PC-3 (cell line): ENCODE results near the gene MVK. TPM values are rescaled to one million over a fixed set of nuclear protein-coding genes. Genes with fewer than 3 reads are reported as not detected.
A peak's percentile ranks its signal among the peaks of the same experiment; 100 is the strongest.

ENCODE experiments used
- ATAC-seq: fragments of 200-7000 bp; cut with Tn5 transposase; 2 replicates; pipeline ENCODE4 v1.9.1; 2020; ENCODE audit warnings: mild to moderate bottlenecking, moderate library complexity
- BruUV-seq: library from RNA; stranded (reverse); fragments of 400-500 nt; replicated peaks from 2 replicates; lab custom pipeline; 2021; lab: Mats Ljungman, UMichigan
- CTCF ChIA-PET: fragments of 300-600 bp; sonication (Branson Sonifier 250); formaldehyde crosslinking; loops from one replicate; lab custom pipeline; 2022; ENCODE audit warnings: antibody characterized with exemption; lab: Charles Lee
- POLR2A ChIA-PET: fragments of 300-600 bp; sonication (Branson Sonifier 250); formaldehyde crosslinking; loops from one replicate; lab custom pipeline; 2022; ENCODE audit warnings: antibody characterized with exemption; ENCODE audit not compliant: unreplicated experiment; lab: Charles Lee
- DNase-seq: peaks from one replicate; pipeline ENCODE4 v3.0.0-alpha.2; 2015
- H2AFZ ChIP-seq: fragments of 300-600 bp; sonication (generic); 2 replicates; pipeline ENCODE4 v1.6.0; 2016; ENCODE audit warnings: antibody characterized with exemption, low read length
- H3F3A ChIP-seq: fragments of 300-600 bp; sonication (generic); one replicate; pipeline ENCODE4 v1.6.0; 2017; ENCODE audit warnings: antibody characterized with exemption, low read length, control low read depth, mild to moderate bottlenecking; ENCODE audit not compliant: unreplicated experiment
- H3K27ac ChIP-seq: fragments of 300-600 bp; sonication (generic); 2 replicates; pipeline ENCODE4 v1.5.1; 2016; ENCODE audit warnings: mild to moderate bottlenecking, low read length
- H3K27me3 ChIP-seq: fragments of 300-600 bp; sonication (generic); 2 replicates; pipeline ENCODE4 v1.6.1; 2016; ENCODE audit warnings: low read length, mixed read lengths
- H3K36me3 ChIP-seq: fragments of 300-600 bp; sonication (generic); 2 replicates; pipeline ENCODE4 v1.6.1; 2016; ENCODE audit warnings: low read depth, mixed run types, low read length, mixed read lengths
- H3K4me1 ChIP-seq: fragments of 300-600 bp; sonication (generic); 2 replicates; pipeline ENCODE4 v1.5.1; 2016; ENCODE audit warnings: low read length; ENCODE audit not compliant: insufficient read depth
- H3K4me2 ChIP-seq: fragments of 300-600 bp; sonication (generic); 2 replicates; pipeline ENCODE4 v1.6.0; 2016; ENCODE audit warnings: low read length
- H3K4me3 ChIP-seq: fragments of 300-600 bp; sonication (generic); 2 replicates; pipeline ENCODE4 v1.5.1; 2016; ENCODE audit warnings: mild to moderate bottlenecking, low read length, mixed read lengths
- H3K79me2 ChIP-seq: fragments of 300-600 bp; sonication (generic); 2 replicates; pipeline ENCODE4 v1.6.1; 2017; ENCODE audit warnings: low read length, mixed read lengths
- H3K9ac ChIP-seq: fragments of 300-600 bp; sonication (generic); 2 replicates; pipeline ENCODE4 v1.6.0; 2016; ENCODE audit warnings: mild to moderate bottlenecking, low read length
- H3K9me2 ChIP-seq: fragments of 300-600 bp; sonication (generic); replicated peaks from 2 replicates; pipeline ENCODE4 v1.6.1; 2016; ENCODE audit warnings: mixed run types, low read length, mixed read lengths
- H3K9me3 ChIP-seq: fragments of 300-600 bp; sonication (generic); 2 replicates; pipeline ENCODE4 v1.6.1; 2016; ENCODE audit warnings: low read length, mixed read lengths
- H4K20me1 ChIP-seq: fragments of 300-600 bp; sonication (generic); 2 replicates; pipeline ENCODE4 v1.6.1; 2016; ENCODE audit warnings: low read length, mixed read lengths
- EZH2 ChIP-seq: fragments of 300-600 bp; sonication (generic); IDR thresholded peaks from one replicate; pipeline ENCODE4 v1.6.1; 2017; ENCODE audit warnings: antibody characterized with exemption, mild to moderate bottlenecking, low read length; ENCODE audit not compliant: unreplicated experiment
- EZH2phosphoT487 ChIP-seq: fragments of 300-600 bp; sonication (generic); IDR thresholded peaks from 2 replicates; pipeline ENCODE4 v1.6.1; 2018; ENCODE audit warnings: mild to moderate bottlenecking, antibody characterized with exemption, low read length, borderline replicate concordance
- intact Hi-C: fragments of 100-400 bp; cut with micrococcal nuclease; formaldehyde crosslinking; loops from 2 replicates; pipeline ENCODE4 v1.9.0; 2023
- total RNA-seq: library from RNA; depleted of rRNA; stranded (reverse); fragments of >200 nt; gene quantifications from 2 replicates; pipeline ENCODE4 v1.2.3, GENCODE V29; 2014
- TF ChIP-seq, protein P1 (sequence below): fragments of 300-600 bp; sonication (generic); conservative IDR thresholded peaks from 2 replicates; pipeline ENCODE4 v1.5.1; 2017; ENCODE audit warnings: antibody characterized with exemption, low read depth, mild to moderate bottlenecking, low read length

Gene MVK
- total RNA-seq, 1 experiment from 2014 or later, result 47.8 TPM

DNA sequence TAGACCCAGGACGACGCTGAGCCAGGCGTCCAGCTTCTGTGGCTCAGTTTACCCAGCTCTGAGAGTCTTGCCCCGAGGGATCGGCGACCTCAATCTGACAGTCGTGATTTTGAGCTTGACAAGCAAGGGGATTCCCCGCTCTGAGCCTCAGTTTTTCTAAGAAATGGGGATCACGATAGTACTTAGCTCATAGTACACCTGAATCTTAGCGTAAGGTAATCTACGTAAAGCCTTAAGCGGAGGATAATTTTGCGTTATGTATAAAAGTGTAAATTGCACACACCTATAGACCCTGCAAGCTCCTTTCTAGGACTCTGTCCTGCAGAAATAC is 285 bp downstream of the MVK start:
- intact Hi-C loops, result loop anchor here (1.0 to 2.0 kb wide), 3 partner anchors 55 to 139 kb away; partner anchors contain the start of gene FAM222A
- Histone ChIP-seq H3K9me3 (no peaks in the 10 kb centered on the region), H3K79me2 (peaks cover 18% of the 10 kb centered on the region), H3K4me3 (peak overlapping the region; percentile 81), H3K4me1 (peaks cover 16% of the 10 kb centered on the region), H3K36me3 (peaks cover 24% of the 10 kb centered on the region), H3F3A (no peaks in the 10 kb centered on the region), H3K27ac (no peak overlapping the region), H3K4me2 (peak overlapping the region; percentile 93), H4K20me1 (no peaks in the 10 kb centered on the region), H3K9me2 (no peaks in the 10 kb centered on the region), H3K27me3 (no peaks in the 10 kb centered on the region), H3K9ac (peak overlapping the region; percentile 77), H2AFZ (peak overlapping the region; percentile 70)
- ChIA-PET CTCF (interaction anchor here (0.6 to 1.2 kb wide), 6 partner anchors 19 to 201 kb away, joined by 3 to 10 read pairs (median 6); no protein-coding TSS in a partner anchor), POLR2A (interaction anchor here (0.5 to 0.7 kb wide), 5 partner anchors 22 to 265 kb away, joined by 3 to 4 read pairs (median 3); no protein-coding TSS in a partner anchor)
- BruUV-seq, result no TSS peak
- TF ChIP-seq EZH2phosphoT487 (no peak), EZH2 (no peak)
- ATAC-seq (no peak; the same call in 1 of the 2 replicates), DNase-seq (no peak)

DNA sequence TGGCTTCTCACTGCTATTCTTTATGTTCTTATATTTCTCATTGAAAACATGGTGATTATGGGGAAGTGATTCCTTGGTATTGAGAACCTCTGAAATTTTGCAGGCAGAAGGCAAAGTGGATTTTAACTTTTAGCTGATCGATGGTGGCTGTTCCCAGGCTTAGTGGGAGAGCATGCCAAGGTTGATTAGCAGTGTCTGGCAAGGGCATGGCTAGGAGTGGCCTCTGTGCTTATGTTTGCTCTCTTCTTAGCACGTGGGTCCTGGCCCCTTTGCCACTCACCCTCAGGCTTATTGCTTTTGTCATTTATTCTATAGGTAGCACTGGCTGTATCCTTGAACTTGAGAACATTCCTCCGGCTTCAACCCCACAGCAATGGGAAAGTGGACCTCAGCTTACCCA is 2.1 kb downstream of the MVK start:
- H3K4me1 ChIP-seq, result peaks cover 16% of the 10 kb centered on the region
- H3K9me3 ChIP-seq, result no peaks in the 10 kb centered on the region
- no peaks in the 10 kb centered on the region for H3K27me3 ChIP-seq
- POLR2A ChIA-PET, result no interaction called here
- no peak overlapping the region for H3K4me2 ChIP-seq
- H3K4me3 ChIP-seq, result no peak overlapping the region
- intact Hi-C loops, result no loop called here
- H3K27ac ChIP-seq, result no peak overlapping the region
- no peaks in the 10 kb centered on the region for H4K20me1 ChIP-seq
- H3K79me2 ChIP-seq, result peaks cover 18% of the 10 kb centered on the region
- CTCF ChIA-PET, result no interaction called here
- no peak overlapping the region for H2AFZ ChIP-seq
- H3F3A ChIP-seq, result no peaks in the 10 kb centered on the region
- no peak for TF ChIP-seq EZH2phosphoT487
- TF ChIP-seq EZH2, result no peak
- TF ChIP-seq, protein P1, sequence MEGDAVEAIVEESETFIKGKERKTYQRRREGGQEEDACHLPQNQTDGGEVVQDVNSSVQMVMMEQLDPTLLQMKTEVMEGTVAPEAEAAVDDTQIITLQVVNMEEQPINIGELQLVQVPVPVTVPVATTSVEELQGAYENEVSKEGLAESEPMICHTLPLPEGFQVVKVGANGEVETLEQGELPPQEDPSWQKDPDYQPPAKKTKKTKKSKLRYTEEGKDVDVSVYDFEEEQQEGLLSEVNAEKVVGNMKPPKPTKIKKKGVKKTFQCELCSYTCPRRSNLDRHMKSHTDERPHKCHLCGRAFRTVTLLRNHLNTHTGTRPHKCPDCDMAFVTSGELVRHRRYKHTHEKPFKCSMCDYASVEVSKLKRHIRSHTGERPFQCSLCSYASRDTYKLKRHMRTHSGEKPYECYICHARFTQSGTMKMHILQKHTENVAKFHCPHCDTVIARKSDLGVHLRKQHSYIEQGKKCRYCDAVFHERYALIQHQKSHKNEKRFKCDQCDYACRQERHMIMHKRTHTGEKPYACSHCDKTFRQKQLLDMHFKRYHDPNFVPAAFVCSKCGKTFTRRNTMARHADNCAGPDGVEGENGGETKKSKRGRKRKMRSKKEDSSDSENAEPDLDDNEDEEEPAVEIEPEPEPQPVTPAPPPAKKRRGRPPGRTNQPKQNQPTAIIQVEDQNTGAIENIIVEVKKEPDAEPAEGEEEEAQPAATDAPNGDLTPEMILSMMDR, result no peak
- no TSS peak for BruUV-seq
- no peak overlapping the region for H3K9ac ChIP-seq
- no peak for ATAC-seq
- DNase-seq, result no peak
- peaks cover 37% of the 10 kb centered on the region for H3K36me3 ChIP-seq
- H3K9me2 ChIP-seq, result no peaks in the 10 kb centered on the region

DNA sequence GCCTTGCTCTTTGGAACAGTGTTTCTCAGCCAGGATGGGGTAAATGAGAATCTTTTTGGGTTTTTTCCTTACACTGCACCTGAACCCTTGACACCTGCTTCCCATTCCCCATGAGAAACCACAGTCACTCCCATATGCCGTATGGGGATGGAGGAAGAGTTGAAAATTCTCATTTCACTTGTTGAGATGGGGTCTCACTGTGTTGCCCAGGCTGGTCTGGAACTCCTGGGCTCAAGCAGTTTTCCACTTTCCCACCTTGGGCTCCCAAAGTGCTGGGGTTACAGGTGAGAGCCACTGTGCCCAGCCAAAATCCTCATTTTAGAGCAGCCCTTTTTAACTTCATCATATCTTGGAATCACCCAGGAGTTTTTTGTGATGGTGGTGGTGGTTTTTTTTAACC is 3.7 kb downstream of the MVK start:
- Histone ChIP-seq H3F3A (no peaks in the 10 kb centered on the region), H3K9me2 (no peaks in the 10 kb centered on the region), H3K36me3 (peaks cover 38% of the 10 kb centered on the region), H3K27me3 (no peaks in the 10 kb centered on the region), H3K4me1 (peaks cover 16% of the 10 kb centered on the region), H3K9me3 (no peaks in the 10 kb centered on the region), H3K4me2 (no peak overlapping the region), H4K20me1 (no peaks in the 10 kb centered on the region), H3K9ac (no peak overlapping the region), H3K79me2 (peaks cover 18% of the 10 kb centered on the region), H3K27ac (no peak overlapping the region), H3K4me3 (no peak overlapping the region), H2AFZ (no peak overlapping the region)
- ATAC-seq (no peak), DNase-seq (no peak)
- intact Hi-C loops, result no loop called here
- POLR2A ChIA-PET, result no interaction called here
- CTCF ChIA-PET, result no interaction called here
- TF ChIP-seq, protein P1, result no peak
- no peak for TF ChIP-seq EZH2phosphoT487
- TF ChIP-seq EZH2, result no peak
- BruUV-seq, result no TSS peak
